Psoas muscle (tissue), 8 donors: ENCODE measurements around the gene CPN1. TPM values are rescaled to one million over a fixed set of nuclear protein-coding genes. Genes with fewer than 3 reads are reported as not detected.

Source experiments
- ATAC-seq, 4 donors: fragments of 200-7000 bp; cut with Tn5 transposase; one replicate each; pipeline ENCODE4 v1.9.1; 2020; ENCODE audit warnings: moderate library complexity in 3 of 4, mild to moderate bottlenecking in 2 of 4
- DNase-seq, 2 donors: peaks; one replicate each; pipeline ENCODE4 v3.0.0-alpha.2; 2020
- H3K27ac ChIP-seq: fragments of 200-600 bp; one replicate; pipeline ENCODE4 v1.8.0; 2022
- H3K27me3 ChIP-seq, 3 donors: fragments of 200-600 bp in 1 of 3; one replicate each; pipeline versions ENCODE4 v1.6.1 to v1.8.0; 2013 to 2022; ENCODE audit warnings: low read length in 2 of 3, mild to moderate bottlenecking in 2 of 3, moderate library complexity in 1 of 3; ENCODE audit not compliant: insufficient read depth in 3 of 3
- H3K36me3 ChIP-seq, 2 donors: fragments of 200-600 bp in 1 of 2; one replicate each; pipeline versions ENCODE4 v1.6.1 to v1.8.0; 2013 to 2022; ENCODE audit warnings: low read depth in 1 of 2, mild to moderate bottlenecking in 1 of 2, moderate library complexity in 1 of 2; ENCODE audit not compliant: insufficient read depth in 1 of 2
- H3K4me1 ChIP-seq: fragments of 200-600 bp; one replicate; pipeline ENCODE4 v1.8.0; 2022
- H3K4me3 ChIP-seq: fragments of 200-600 bp; one replicate; pipeline ENCODE4 v1.8.0; 2022; ENCODE audit warnings: mild to moderate bottlenecking
- H3K9me3 ChIP-seq: fragments of 200-600 bp; one replicate; pipeline ENCODE4 v1.8.0; 2022
- CTCF ChIP-seq: fragments of 200-600 bp; IDR thresholded peaks from one replicate; pipeline ENCODE4 v1.8.0; 2022; ENCODE audit warnings: antibody characterized with exemption
- WGBS, 3 donors: extraction: QIAGEN DNeasy Blood & Tissue Kit; methylation state at CpG; one replicate each; pipeline versions ENCODE4 v1.1.6 to v1.1.7; 2013; 5-methylcytosine and 5-hydroxymethylcytosine counted together
- intact Hi-C, 2 donors: fragments of 100-400 bp; cut with DNase I; formaldehyde crosslinking; loops; one replicate each; pipeline versions ENCODE4 v1.11.0 to v1.14.2; 2022
- polyA plus RNA-seq, 3 donors: library from polyadenylated mRNA; stranded (reverse); fragments of 200-250 nt; gene quantifications; one replicate each; pipeline ENCODE4 v1.2.3, GENCODE V29; 2013
- total RNA-seq, 4 donors: library from RNA; stranded (reverse); fragmentation: NEBNext Ultra II Directional in 2 of 4; extraction: Animal tissue kit (Norgen Biotek cat#: 25700) in 2 of 4; gene quantifications; one replicate each; pipeline versions ENCODE4 v1.2.1 to v1.2.4, GENCODE V29; 2021 to 2023
- donor health status: healthy with polysubstance abuse.
- donor health status: DM: no; HTN: no; CAD: no; lungs with moderate emphysema.
- donor health status: Bipolar disorder and iron deficiency.
- donor health status: healthy.
- donor health status: DM: yes; HTN: yes; CAD: no.
- donor health status: DM: no; HTN: no; CAD: no.
- donor health status: DM: no; HTN: no; CAD: no.
- donor health status: DM: yes; HTN: yes; CAD: no.

CPN1 gene
- total and polyA plus RNA-seq, 7 donors = not detected

- intact Hi-C loops = no loop called here
Measured at GRCh38 chr10:100071529-100071928, 10.1 kb downstream of the CPN1 start.

DNA sequence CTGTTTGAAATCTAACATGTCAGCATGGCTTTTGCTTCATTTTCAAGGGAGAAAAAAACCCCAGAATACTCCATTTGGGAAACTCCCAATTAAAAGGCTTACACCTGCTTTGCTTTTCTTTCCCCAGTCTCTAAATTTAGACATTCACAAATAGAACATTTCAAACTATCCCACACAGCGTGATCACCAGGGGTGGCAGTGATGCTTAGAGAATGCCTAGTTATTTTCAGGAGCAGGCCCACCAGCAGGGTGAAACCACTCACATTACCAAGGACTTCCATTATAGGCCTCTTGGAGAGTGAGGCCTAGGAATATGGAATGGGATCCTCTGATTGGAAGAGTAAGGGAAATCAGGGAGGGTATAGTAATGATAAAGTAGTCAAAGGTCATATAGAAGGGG lies 14.2 kb downstream of the CPN1 start:
- 35 to 67% (median 36%) methylated on average over 1 of the region's 1 CpG for WGBS, 3 donors
- Histone ChIP-seq H3K9me3 (no peaks in the 10 kb centered on the region), H3K27ac (no peak overlapping the region), H3K4me3 (no peak overlapping the region), H3K27me3 (peaks cover 0 to 2% (median 2%) of the 10 kb centered on the region in 3 donors), H3K36me3 (no peaks in the 10 kb centered on the region), H3K4me1 (no peaks in the 10 kb centered on the region)
- intact Hi-C loops = no loop called here
- ATAC-seq = no peak
- TF ChIP-seq CTCF = no peak
- DNase-seq = no peak

More at GRCh38 chr10:100071529-100071928, 10.1 kb downstream of the CPN1 start:
- Histone ChIP-seq H3K9me3 (no peaks in the 10 kb centered on the region), H3K27ac (no peak overlapping the region), H3K4me3 (no peak overlapping the region), H3K4me1 (no peaks in the 10 kb centered on the region), H3K36me3 (no peaks in the 10 kb centered on the region), H3K27me3 (no peaks in the 10 kb centered on the region)
- no peak for TF ChIP-seq CTCF
- DNase-seq (no peak), ATAC-seq (no peak)
- 91 to 93% (median 92%) methylated on average over 2 of the region's 2 CpGs for WGBS, 3 donors

DNA sequence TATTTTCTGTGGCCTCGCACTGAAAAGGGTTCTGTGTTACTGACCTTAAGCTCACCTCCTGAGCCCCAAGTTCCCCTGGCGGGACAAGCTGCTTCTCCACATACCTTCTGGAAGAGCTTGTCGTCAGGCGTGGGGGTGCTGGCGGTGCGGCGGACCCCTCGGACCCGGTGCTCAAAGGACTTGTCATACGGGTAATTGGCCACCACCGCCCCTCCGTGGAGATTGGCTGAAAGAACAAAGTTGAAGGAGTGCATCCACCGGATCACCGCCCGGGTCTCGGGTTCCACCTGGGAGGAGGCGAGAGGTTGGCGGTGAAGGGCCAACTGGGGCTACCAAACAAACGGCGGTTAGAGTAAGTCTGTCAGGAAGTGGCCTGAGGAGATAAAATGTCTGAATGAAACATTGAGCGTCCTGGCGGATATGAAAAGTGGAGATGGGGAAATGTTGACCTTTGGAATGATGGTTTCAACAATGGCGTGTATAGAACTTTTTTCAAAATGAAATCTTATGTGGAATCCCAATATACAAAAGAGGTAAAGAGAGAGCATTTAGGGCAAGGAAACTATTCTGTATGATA lies 16.5 kb downstream of the CPN1 start:
- WGBS, 3 donors = 40 to 42% (median 41%) methylated on average over 23 of the region's 23 CpGs
- Histone ChIP-seq H3K27me3 (peaks cover 0 to 2% (median 2%) of the 10 kb centered on the region in 3 donors), H3K4me1 (no peaks in the 10 kb centered on the region), H3K4me3 (no peak overlapping the region), H3K27ac (no peak overlapping the region), H3K36me3 (no peaks in the 10 kb centered on the region), H3K9me3 (no peaks in the 10 kb centered on the region)
- no peak for TF ChIP-seq CTCF
- DNase-seq (no peak), ATAC-seq (no peak)
- intact Hi-C loops = no loop called here

- H3K9me3 ChIP-seq = no peaks in the 10 kb centered on the region
- intact Hi-C loops = no loop called here
- no peak for TF ChIP-seq CTCF
- DNase-seq (no peak), ATAC-seq (no peak)
- H3K4me3 ChIP-seq = no peak overlapping the region
- WGBS, 3 donors = 79 to 87% (median 86%) methylated on average over 1 of the region's 1 CpG
- no peak overlapping the region for H3K27ac ChIP-seq
- H3K36me3 ChIP-seq = no peaks in the 10 kb centered on the region
- H3K27me3 ChIP-seq = peaks cover 2% of the 10 kb centered on the region in 3 donors
- H3K4me1 ChIP-seq = no peaks in the 10 kb centered on the region
Measured at GRCh38 chr10:100061401-100061800, 20.3 kb downstream of the CPN1 start.

- WGBS, 3 donors = 48 to 64% (median 58%) methylated on average over 1 of the region's 1 CpG
- intact Hi-C loops = no loop called here
- TF ChIP-seq CTCF = no peak
- Histone ChIP-seq H3K4me1 (no peaks in the 10 kb centered on the region), H3K27ac (no peak overlapping the region), H3K36me3 (no peaks in the 10 kb centered on the region), H3K9me3 (no peaks in the 10 kb centered on the region), H3K4me3 (no peak overlapping the region), H3K27me3 (peaks cover 0 to 15% (median 1%) of the 10 kb centered on the region in 3 donors)
- ATAC-seq (no peak), DNase-seq (no peak)
Measured at GRCh38 chr10:100057948-100058347, 23.7 kb downstream of the CPN1 start.
